HFF-Myc (cell line): ENCODE measurements around the gene TACO1.

Experiments used
- DNase-seq: peaks from one replicate; pipeline ENCODE4 v3.0.0-alpha.2; 2011; ENCODE audit warnings: low read depth; ENCODE audit errors: extremely low read depth
- H3K4me3 ChIP-seq: replicated peaks from 2 replicates; pipeline ENCODE4 v1.5.1; 2011; ENCODE audit warnings: low read depth, mild to moderate bottlenecking, control low read depth, low read length
- TF ChIP-seq, protein P1 (sequence below): IDR thresholded peaks from 2 replicates; pipeline ENCODE4 v1.5.1; 2012; ENCODE audit warnings: mild to moderate bottlenecking, low read depth, low read length, control low read depth; ENCODE audit errors: missing control alignments

The TACO1 gene

DNA sequence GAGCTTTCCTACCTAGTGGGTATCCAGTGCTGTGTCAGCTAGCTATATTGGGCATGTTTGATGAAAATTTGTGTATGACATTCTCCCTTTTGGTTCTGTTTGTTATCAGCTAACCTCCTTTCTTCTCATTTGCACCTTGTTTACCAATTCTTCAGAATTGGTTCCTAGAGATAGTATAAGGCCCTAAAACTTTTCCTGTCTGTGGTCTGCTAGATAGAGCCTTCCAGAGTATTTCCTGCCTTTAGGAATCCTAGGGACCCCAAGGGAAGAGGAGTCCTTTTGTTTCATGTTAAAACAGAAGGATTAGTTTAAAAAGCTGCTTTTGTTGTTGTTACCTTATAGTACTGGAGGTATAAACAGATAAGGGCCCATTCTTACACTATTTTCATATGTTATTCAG is 33.0 kb downstream of the TACO1 start:
- no peak overlapping the region for H3K4me3 ChIP-seq
- TF ChIP-seq, protein P1, sequence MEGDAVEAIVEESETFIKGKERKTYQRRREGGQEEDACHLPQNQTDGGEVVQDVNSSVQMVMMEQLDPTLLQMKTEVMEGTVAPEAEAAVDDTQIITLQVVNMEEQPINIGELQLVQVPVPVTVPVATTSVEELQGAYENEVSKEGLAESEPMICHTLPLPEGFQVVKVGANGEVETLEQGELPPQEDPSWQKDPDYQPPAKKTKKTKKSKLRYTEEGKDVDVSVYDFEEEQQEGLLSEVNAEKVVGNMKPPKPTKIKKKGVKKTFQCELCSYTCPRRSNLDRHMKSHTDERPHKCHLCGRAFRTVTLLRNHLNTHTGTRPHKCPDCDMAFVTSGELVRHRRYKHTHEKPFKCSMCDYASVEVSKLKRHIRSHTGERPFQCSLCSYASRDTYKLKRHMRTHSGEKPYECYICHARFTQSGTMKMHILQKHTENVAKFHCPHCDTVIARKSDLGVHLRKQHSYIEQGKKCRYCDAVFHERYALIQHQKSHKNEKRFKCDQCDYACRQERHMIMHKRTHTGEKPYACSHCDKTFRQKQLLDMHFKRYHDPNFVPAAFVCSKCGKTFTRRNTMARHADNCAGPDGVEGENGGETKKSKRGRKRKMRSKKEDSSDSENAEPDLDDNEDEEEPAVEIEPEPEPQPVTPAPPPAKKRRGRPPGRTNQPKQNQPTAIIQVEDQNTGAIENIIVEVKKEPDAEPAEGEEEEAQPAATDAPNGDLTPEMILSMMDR = no peak

GRCh38 chr17:63634163-63634562 is 33.5 kb downstream of the TACO1 start:
- H3K4me3 ChIP-seq = no peak overlapping the region
- DNase-seq = no peak
- TF ChIP-seq, protein P1 = no peak

More for the DNA sequence above, 33.0 kb downstream of the TACO1 start:
- DNase-seq = no peak

DNA sequence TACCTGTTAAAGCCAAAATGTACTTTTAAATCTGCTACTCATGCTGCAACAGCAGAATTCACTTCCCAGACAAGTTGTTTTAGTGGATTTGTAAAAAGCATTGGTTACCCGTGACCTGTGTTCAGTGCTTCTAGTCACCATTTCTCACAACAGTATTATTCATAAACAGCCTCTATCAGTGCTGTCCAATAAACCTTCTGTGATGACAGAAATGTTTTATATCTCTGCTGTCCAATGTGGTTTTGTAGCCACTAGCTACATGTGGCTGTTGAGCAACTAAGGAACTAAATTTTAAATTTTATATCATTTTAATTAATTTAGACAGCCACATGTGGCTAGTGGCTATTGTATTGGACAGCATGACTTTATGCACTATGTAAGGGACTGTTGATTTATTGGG is 34.1 kb downstream of the TACO1 start:
- TF ChIP-seq, protein P1 = no peak
- no peak for DNase-seq
- H3K4me3 ChIP-seq = no peak overlapping the region

DNA sequence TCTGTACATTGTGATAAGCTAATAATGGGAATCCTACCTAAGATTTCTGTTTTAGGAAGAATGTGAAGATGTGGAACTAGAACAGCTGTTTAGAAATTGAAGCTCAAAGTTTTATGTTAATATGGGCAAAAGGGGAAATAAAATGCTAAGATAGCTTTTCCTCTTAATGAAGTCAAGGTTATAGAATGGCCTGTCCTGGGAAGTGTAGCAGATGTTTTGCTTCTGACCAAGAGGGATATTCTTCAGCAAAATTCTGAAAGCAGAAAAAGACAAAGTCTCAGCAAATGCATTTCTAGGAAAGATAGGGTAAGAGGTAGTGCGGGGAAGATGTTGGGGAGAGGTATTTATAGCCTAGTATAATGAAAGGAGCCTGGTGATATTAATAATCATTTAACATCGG is 34.6 kb downstream of the TACO1 start:
- DNase-seq = no peak
- H3K4me3 ChIP-seq = no peak overlapping the region
- TF ChIP-seq, protein P1 = no peak

DNA sequence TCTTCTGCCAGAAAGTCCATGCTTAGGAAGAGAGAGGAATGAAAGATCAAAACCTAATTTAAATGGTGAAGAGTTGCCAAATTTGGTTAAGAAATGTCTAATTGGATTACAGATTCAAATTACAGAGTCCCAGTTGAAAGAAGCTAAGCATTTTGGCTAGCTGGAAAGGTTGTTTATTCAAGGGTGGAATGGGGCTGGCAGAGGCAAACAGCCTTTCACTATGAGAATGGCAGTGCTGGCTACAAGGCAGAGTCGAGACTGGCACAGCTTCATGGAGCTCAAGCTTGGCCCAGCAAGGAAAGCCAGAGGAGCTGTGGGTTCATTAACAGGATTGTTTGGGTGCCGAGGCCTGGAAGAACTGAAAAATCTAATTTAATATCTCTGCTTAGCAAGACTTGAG is 35.1 kb downstream of the TACO1 start:
- DNase-seq = no peak
- H3K4me3 ChIP-seq = no peak overlapping the region
- TF ChIP-seq, protein P1 = no peak

DNA sequence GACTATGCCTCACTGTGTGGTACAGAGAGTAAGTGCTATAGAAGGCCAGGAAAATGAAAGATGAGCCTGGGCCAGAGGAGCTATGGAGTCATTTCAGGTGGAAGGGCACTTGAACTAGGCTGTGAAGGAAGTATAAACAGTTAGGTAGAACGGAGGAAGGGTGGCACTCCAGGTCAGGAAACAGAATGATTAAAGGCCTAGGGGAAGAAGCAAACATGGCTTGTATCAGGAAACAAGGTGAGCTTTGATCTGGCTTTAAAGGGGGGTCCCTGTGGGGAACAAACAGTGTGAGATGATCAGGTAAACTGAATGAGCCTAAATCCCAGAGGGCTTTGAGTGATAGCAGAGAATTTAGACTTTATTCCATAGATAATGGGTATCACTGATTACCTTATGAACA is 38.4 kb downstream of the TACO1 start:
- TF ChIP-seq, protein P1 = no peak
- DNase-seq = no peak
- no peak overlapping the region for H3K4me3 ChIP-seq

GRCh38 chr17:63640038-63640437 is 39.3 kb downstream of the TACO1 start:
- TF ChIP-seq, protein P1 = no peak
- DNase-seq = no peak
- H3K4me3 ChIP-seq = no peak overlapping the region
